A673 (cell line): Measurements from ENCODE around the gene SYT13. TPM values are rescaled to one million over a fixed set of nuclear protein-coding genes. Genes with fewer than 3 reads are reported as not detected.

Experiments
- BruUV-seq: library from RNA; stranded (reverse); fragments of 400-500 nt; replicated peaks from 2 replicates; lab custom pipeline; 2021; lab: Mats Ljungman, UMichigan
- CTCF ChIA-PET: fragments of 300-600 bp; sonication (Branson Sonifier 250); formaldehyde crosslinking; loops from one replicate; lab custom pipeline; 2022; ENCODE audit warnings: antibody characterized with exemption; lab: Charles Lee
- POLR2A ChIA-PET: fragments of 300-600 bp; sonication (Branson Sonifier 250); formaldehyde crosslinking; loops from one replicate; lab custom pipeline; 2022; ENCODE audit warnings: antibody characterized with exemption; ENCODE audit not compliant: low non-redundant PET; lab: Charles Lee
- DNase-seq: peaks from one replicate; pipeline ENCODE4 v3.0.0-alpha.2; 2015; ENCODE audit warnings: low spot score
- H3K27ac ChIP-seq: fragments of 200-600 bp; sonication (generic); 2 replicates; pipeline ENCODE4 v1.5.1; 2016; ENCODE audit warnings: mixed run types, low read depth, mild to moderate bottlenecking, mixed read lengths, antibody characterized with exemption, low read length; ENCODE audit not compliant: poor library complexity, severe bottlenecking
- H3K27me3 ChIP-seq: fragments of 200-600 bp; sonication (generic); replicated peaks from 2 replicates; pipeline ENCODE4 v1.6.1; 2017; ENCODE audit warnings: mixed run types, low read depth, mild to moderate bottlenecking, mixed read lengths, antibody characterized with exemption, low read length; ENCODE audit not compliant: insufficient read depth, poor library complexity
- H3K36me3 ChIP-seq: fragments of 200-600 bp; sonication (generic); 2 replicates; pipeline ENCODE4 v1.6.1; 2016; ENCODE audit warnings: mixed run types, mild to moderate bottlenecking, mixed read lengths, antibody characterized with exemption, low read length; ENCODE audit not compliant: insufficient read depth, poor library complexity, severe bottlenecking
- H3K4me1 ChIP-seq: fragments of 200-600 bp; sonication (generic); 2 replicates; pipeline ENCODE4 v1.6.1; 2017; ENCODE audit warnings: mixed run types, mild to moderate bottlenecking, mixed read lengths, antibody characterized with exemption, low read length; ENCODE audit not compliant: insufficient read depth, poor library complexity, severe bottlenecking
- H3K4me3 ChIP-seq: fragments of 200-600 bp; sonication (generic); 2 replicates; pipeline ENCODE4 v1.5.1; 2016; ENCODE audit warnings: low read depth, mixed run types, mild to moderate bottlenecking, mixed read lengths, low read length; ENCODE audit not compliant: poor library complexity, severe bottlenecking
- H3K9me3 ChIP-seq: fragments of 200-600 bp; sonication (generic); 2 replicates; pipeline ENCODE4 v1.6.1; 2016; ENCODE audit warnings: mixed run types, low read depth, mild to moderate bottlenecking, mixed read lengths, antibody characterized with exemption, low read length; ENCODE audit not compliant: poor library complexity, severe bottlenecking
- CTCF ChIP-seq: fragments of 300-800, 200-600 bp; sonication (generic); conservative IDR thresholded peaks from 2 replicates; pipeline ENCODE4 v1.5.1; 2017; ENCODE audit warnings: low read depth, mild to moderate bottlenecking, antibody characterized with exemption, low read length, moderate library complexity, mixed read lengths
- EZH2 ChIP-seq: fragments of 200-600 bp; sonication (generic); IDR thresholded peaks from 2 replicates; pipeline ENCODE4 v1.6.1; 2017; ENCODE audit warnings: borderline replicate concordance, low read depth, mild to moderate bottlenecking, mixed read lengths, antibody characterized with exemption, low read length; ENCODE audit not compliant: poor library complexity, severe bottlenecking
- intact Hi-C: fragments of 100-400 bp; cut with micrococcal nuclease; formaldehyde crosslinking; loops from one replicate; pipeline ENCODE4 v1.10.0; 2022; ENCODE audit not compliant: unreplicated experiment
- total RNA-seq: library from RNA; stranded (reverse); gene quantifications from 2 replicates; pipeline ENCODE4 v1.2.3, GENCODE V29; 2021

The SYT13 gene
- total RNA-seq, 1 experiment from 2014 or later: 0.30 TPM

DNA sequence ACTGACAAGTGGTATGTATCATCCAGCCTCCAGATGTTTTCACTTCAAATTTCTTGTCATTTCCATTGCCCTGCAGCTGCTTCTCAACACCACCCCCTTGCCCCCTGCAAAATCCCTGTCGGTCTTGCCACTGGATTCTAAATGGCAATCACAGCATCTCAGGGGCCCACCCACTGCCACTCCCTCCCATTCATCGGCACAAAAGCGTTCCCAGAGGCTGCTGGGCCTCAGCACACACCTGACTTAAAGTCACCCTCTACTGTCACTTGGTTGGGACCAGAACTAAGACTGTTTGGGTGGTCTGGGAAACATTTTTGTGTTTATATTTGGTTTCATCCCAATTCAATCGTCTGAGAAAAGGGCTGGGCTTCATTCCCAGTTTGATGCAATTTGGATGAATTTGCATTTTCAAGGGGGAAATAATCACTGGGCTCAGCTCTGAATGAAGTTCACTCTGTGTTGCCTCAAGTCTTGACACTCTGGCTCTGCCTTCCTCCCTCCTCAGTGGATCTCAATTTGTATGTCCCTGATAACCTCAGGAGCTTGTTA, 27.1 kb downstream of the SYT13 start:
- TF ChIP-seq EZH2: no peak
- no peak for TF ChIP-seq CTCF
- no peak overlapping the region for H3K27ac ChIP-seq
- ChIA-PET POLR2A (no interaction called here), CTCF (no interaction called here)
- no peak for DNase-seq
- no peaks in the 10 kb centered on the region for H3K36me3 ChIP-seq
- BruUV-seq: no TSS peak
- no peaks in the 10 kb centered on the region for H3K4me1 ChIP-seq
- intact Hi-C loops: no loop called here
- peaks cover 3% of the 10 kb centered on the region for H3K27me3 ChIP-seq
- no peak overlapping the region for H3K4me3 ChIP-seq
- no peaks in the 10 kb centered on the region for H3K9me3 ChIP-seq

GRCh38 chr11:45254070-45254469, 32.1 kb downstream of the SYT13 start:
- intact Hi-C loops: loop anchor here (5.0 kb wide), 1 partner anchor 78 kb away; no protein-coding TSS in a partner anchor
- H3K36me3 ChIP-seq: no peaks in the 10 kb centered on the region
- H3K4me3 ChIP-seq: no peak overlapping the region
- H3K4me1 ChIP-seq: no peaks in the 10 kb centered on the region
- no peaks in the 10 kb centered on the region for H3K9me3 ChIP-seq
- ChIA-PET POLR2A (no interaction called here), CTCF (no interaction called here)
- H3K27me3 ChIP-seq: peaks cover 3% of the 10 kb centered on the region
- no peak for DNase-seq
- no TSS peak for BruUV-seq
- TF ChIP-seq CTCF: no peak
- no peak overlapping the region for H3K27ac ChIP-seq

- BruUV-seq: no TSS peak
- Histone ChIP-seq H3K4me1 (no peaks in the 10 kb centered on the region), H3K27ac (no peak overlapping the region), H3K9me3 (no peaks in the 10 kb centered on the region), H3K27me3 (peaks cover 3% of the 10 kb centered on the region), H3K4me3 (no peak overlapping the region), H3K36me3 (no peaks in the 10 kb centered on the region)
- ChIA-PET POLR2A (no interaction called here), CTCF (interaction anchor here (0.7 to 1.2 kb wide), 2 partner anchors 143 to 518 kb away, joined by 3 read pairs; no protein-coding TSS in a partner anchor)
- intact Hi-C loops: loop anchor here (5.0 kb wide), 1 partner anchor 79 kb away; no protein-coding TSS in a partner anchor
- no peak for DNase-seq
- TF ChIP-seq CTCF (no peak), EZH2 (no peak)
Measured at GRCh38 chr11:45253640-45254039, 32.5 kb downstream of the SYT13 start.
